HG03442 (cell line): ENCODE results near the gene AGFG2.

ENCODE experiments used
- ATAC-seq: cut with Tn5 transposase; IDR thresholded peaks from one replicate; pipeline ENCODE4 v1.9.1; 2021; ENCODE audit warnings: mild to moderate bottlenecking, moderate library complexity; ENCODE audit not compliant: unreplicated experiment

Gene AGFG2

GRCh38 chr7:100570954-100571828 lies 32.2 kb downstream of the AGFG2 start:
- no peak for ATAC-seq

GRCh38 chr7:100571829-100572116 lies 32.8 kb downstream of the AGFG2 start:
- ATAC-seq, result no peak

GRCh38 chr7:100572281-100572948 lies 33.4 kb downstream of the AGFG2 start:
- no peak for ATAC-seq

GRCh38 chr7:100572949-100573675 lies 34.1 kb downstream of the AGFG2 start:
- ATAC-seq, result no peak

GRCh38 chr7:100573691-100574361 lies 34.8 kb downstream of the AGFG2 start, which contains the start of gene SAP25:
SAP25 (minus strand) TSS chr7:100573900; CDS start chr7:100573742, 158 bp downstream.
- no peak for ATAC-seq

GRCh38 chr7:100574362-100575205 lies 35.6 kb downstream of the AGFG2 start:
- ATAC-seq, result no peak

GRCh38 chr7:100575206-100575631 lies 36.2 kb downstream of the AGFG2 start:
- ATAC-seq, result no peak

- ATAC-seq, result no peak
Measured at GRCh38 chr7:100575746-100576383, 36.9 kb downstream of the AGFG2 start.

- no peak for ATAC-seq
Measured at GRCh38 chr7:100576384-100576993, 37.5 kb downstream of the AGFG2 start.

- ATAC-seq, result no peak
Measured at GRCh38 chr7:100577103-100577502, 38.1 kb downstream of the AGFG2 start.

GRCh38 chr7:100577507-100577906 lies 38.5 kb downstream of the AGFG2 start:
- ATAC-seq, result no peak

GRCh38 chr7:100578246-100579183 lies 39.5 kb downstream of the AGFG2 start:
- no peak for ATAC-seq

GRCh38 chr7:100580466-100581283 lies 41.7 kb downstream of the AGFG2 start:
- no peak for ATAC-seq

- no peak for ATAC-seq
Measured at GRCh38 chr7:100582041-100582579, 43.1 kb downstream of the AGFG2 start.

- ATAC-seq, result no peak
Measured at GRCh38 chr7:100582650-100583049, 43.6 kb downstream of the AGFG2 start.

GRCh38 chr7:100583132-100584053 lies 44.4 kb downstream of the AGFG2 start:
- no peak for ATAC-seq
